GM18873 (cell line): ENCODE data around the gene CMTM3.
"Not testable (repeated sequence)": the region's sequence is repeated elsewhere in the genome, so short reads cannot be mapped to it uniquely, and the experiment has no call there.

ENCODE experiments used
- ATAC-seq: cut with Tn5 transposase; IDR thresholded peaks from one replicate; pipeline ENCODE4 v1.9.1; 2021; ENCODE audit warnings: mild to moderate bottlenecking, moderate library complexity, moderate number of reproducible peaks; ENCODE audit not compliant: unreplicated experiment, low FRiP score

CMTM3 gene

DNA sequence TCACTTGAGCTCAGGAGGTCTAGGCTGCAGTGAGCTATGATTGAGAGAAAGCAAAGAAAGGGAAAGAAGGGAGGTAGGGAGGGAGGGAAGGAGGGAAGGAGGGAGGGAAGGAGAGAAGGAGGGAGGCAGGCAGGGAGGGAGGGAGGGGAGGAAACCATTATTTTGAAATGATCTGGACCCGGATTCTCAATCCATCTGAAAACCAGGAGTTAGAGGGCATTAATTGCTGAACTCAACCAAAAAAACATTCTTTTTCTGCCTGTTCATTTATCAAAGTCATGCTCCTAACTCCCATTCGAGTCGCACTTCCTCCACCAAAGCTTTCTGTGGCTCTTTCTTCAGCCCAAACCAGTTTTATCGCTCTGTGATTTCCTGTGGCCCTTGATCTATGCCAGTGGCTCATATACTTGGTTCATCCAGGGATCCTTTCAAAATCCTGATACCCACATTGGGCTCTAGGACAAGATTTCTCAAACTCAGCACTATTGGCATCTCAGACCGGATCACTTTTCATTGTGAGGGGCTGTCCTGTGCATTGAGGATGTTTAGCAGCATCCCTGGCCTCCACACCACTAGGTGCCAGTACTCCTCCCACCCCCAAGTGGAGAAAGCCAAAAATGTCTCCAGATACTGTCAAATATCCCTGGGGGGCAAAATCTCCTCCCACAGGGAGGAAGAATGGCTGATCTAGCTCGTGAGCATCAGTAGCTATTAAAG lies 53.8 kb downstream of the CMTM3 start:
- ATAC-seq: no peak

DNA sequence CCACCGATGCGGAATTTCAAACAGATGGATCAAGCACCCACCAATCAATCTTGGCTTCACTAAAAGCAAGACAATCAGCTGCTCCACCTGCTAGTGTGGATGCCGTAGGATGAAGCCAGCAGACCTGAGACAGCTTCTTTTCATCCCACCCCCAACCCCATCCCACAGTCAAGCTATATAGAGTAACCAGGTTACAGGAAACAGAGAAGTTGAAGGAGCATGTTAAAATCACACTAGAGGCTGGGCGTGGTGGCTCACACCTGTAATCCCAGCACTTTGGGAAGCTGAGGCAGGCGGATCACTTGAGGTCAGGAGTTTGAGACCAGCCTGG lies 54.3 kb downstream of the CMTM3 start:
- ATAC-seq: no peak

DNA sequence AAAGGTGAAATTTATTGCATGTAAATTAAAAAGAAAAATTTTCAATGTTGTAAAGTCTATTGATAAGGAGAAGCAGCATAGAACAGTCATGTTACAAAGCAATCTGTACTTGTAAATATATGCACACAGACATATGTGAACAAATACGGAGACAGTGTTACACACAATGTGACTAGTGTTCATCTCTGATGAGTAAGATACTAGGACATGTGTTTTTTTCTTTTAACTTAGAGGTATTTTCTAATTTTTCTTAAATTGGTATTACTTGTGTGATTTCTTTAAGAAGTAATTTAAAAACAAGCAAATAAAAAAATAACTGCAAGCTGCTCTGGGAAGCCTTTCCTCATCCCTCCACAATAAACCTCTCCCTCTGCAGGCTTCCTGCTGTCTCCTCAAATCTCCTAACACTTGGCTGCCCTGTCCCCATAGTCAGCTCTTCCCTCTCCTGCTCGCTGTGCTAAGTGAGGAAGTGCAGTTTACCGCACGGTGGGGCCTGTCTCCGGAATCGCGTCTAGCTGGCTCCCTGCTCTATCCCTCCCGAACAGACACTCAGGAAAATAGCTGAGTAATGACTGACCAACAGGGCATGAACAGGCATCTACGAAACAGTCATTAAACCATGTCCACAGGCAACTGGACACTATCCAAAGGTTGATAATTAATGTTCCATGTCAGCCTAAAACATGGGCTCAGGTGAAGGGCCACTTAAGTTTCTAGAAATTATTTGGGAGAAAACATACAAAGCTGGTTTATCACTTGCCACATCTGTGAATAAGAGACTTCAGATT lies 56.1 kb downstream of the CMTM3 start:
- no peak for ATAC-seq

DNA sequence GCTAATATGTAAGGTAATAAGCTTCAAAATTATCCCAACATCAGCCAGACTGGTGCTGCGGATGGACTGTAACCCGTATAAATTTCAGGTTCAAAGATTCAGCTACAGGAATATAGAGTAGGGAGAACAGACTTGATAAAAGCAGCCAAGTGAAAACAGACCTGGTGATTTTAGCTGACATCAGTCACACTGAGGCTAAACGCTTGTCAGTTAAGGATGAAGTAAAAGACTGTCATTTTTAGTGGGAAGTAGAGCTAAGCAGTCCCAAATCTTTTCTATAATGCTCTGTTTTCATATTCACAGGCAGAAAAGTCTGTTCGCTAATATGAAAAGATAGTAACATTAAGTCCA lies 56.7 kb downstream of the CMTM3 start:
- no peak for ATAC-seq

DNA sequence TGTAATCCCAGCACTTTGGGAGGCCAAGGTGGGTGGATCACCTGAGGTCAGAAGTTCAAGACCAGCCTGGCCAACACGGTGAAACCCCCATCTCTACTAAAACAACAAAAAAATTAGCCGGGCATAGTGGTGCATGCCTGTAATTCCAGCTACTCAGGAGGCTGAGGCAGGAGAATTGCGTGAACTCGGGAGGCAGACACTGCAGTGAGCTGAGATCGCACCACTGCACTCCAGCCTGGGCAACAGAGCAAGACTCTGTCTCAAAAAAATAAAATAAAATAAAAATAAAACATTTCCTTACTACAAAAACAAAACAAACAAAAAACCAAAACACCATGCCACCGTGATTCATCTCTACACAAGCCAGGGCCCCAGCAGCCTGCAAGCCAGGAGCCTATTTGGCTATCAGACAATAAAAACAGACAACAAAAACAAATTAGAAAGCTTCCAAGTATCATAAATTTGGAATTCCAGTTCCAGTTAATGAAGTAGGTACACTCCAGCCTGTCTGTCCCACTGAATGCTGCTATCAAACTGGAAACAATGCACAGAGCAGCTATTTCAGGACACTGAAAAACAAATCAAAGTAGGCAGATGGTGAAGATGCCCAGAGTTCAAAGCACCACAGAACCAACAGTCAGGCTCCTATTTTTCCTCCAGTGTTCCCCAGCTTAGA lies 57.3 kb downstream of the CMTM3 start:
- ATAC-seq: not testable (repeated sequence)

DNA sequence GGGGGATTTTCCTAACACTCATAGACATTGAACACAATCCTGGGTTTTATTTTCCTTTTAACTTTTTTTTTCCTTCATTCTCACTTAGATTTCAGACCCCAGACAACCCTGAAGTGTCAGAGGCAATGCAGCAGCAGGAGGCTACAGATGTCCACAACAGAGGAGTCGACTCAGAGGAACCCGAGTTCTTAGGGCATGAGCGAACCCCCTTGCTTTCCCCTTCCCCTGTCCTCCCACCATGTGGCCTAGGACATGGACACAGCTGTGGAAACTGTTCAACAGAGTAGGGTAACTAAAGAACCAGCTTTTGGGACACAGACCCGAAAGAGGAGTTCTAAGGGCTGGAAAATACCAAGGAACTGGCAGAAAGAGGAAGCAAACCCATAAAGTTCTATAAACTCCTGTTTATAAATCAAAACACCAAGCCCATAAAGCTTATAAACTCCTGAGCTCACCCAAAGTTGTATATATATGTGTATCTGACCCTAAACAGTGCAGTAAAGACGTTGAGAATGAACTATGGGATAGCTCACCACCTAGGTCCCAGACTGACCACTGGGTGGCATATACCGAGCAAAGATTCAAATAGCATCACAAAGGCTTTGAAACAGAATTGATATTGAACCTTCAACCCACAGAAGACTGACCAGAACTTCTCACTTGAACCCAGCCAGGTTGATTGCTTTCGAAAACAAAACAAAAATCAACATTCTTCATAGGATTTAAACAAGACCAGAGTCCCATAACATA lies 58.1 kb downstream of the CMTM3 start:
- ATAC-seq: no peak
